ENCODE measurements around the gene CD6.

- TF ChIP-seq CTCF (optimal IDR thresholded peaks at IDR 0.05 in 1 of 3, IDR thresholded peaks at IDR 0.05 in 1 of 3, conservative IDR thresholded peaks at IDR 0.05 in 1 of 3; ENCODE audit: extremely low read depth in 1 of 3, insufficient read depth in 2 of 3, low read length in 3 of 3) (no peak), EZH2 (IDR thresholded peaks at IDR 0.05; ENCODE audit: low read length) (no peak)
Measured at GRCh38 chr11:60964801-60965200, 6.7 kb upstream of the CD6 start.

Data from keratinocyte (primary cell).